GM10248 (cell line): Measurements from ENCODE around the gene ARHGEF1.
A peak's percentile ranks its signal among the peaks of the same experiment; 100 is the strongest.

Source experiments
- CTCF ChIA-PET: fragments of 300-600 bp; sonication (Branson Sonifier 250); formaldehyde crosslinking; extraction: SDS; loops from one replicate; lab custom pipeline; 2021; ENCODE audit warnings: antibody characterized with exemption; lab: Yijun Ruan, JAX
- POLR2A ChIA-PET: fragments of 350-650 bp; sonication (Branson Sonifier 250); formaldehyde crosslinking; extraction: SDS; loops from one replicate; lab custom pipeline; 2020; ENCODE audit warnings: antibody characterized with exemption; lab: Yijun Ruan, JAX
- DNase-seq: peaks from one replicate; pipeline ENCODE4 v3.0.0; 2012; ENCODE audit errors: extremely low spot score
- CTCF ChIP-seq: IDR thresholded peaks from 2 replicates; pipeline ENCODE4 v1.5.1; 2012; ENCODE audit warnings: mild to moderate bottlenecking, low read depth; ENCODE audit errors: extremely low read depth, missing control alignments, control extremely low read depth

Gene ARHGEF1

GRCh38 chr19:41926028-41926762 is 43.2 kb downstream of the ARHGEF1 start:
- ChIA-PET CTCF (no interaction called here), POLR2A (no interaction called here)
- DNase-seq = no peak
- TF ChIP-seq CTCF = no peak

GRCh38 chr19:41926763-41927496 is 43.9 kb downstream of the ARHGEF1 start:
- DNase-seq = no peak
- CTCF ChIA-PET = interaction anchor here (1.4 to 1.8 kb wide), 3 partner anchors 10 to 58 kb away, joined by 3 to 7 read pairs (median 4); no protein-coding TSS in a partner anchor
- POLR2A ChIA-PET = interaction anchor here (1.1 kb wide), 1 partner anchor 40 kb away, joined by 4 read pairs; no protein-coding TSS in a partner anchor
- TF ChIP-seq CTCF = no peak

DNA sequence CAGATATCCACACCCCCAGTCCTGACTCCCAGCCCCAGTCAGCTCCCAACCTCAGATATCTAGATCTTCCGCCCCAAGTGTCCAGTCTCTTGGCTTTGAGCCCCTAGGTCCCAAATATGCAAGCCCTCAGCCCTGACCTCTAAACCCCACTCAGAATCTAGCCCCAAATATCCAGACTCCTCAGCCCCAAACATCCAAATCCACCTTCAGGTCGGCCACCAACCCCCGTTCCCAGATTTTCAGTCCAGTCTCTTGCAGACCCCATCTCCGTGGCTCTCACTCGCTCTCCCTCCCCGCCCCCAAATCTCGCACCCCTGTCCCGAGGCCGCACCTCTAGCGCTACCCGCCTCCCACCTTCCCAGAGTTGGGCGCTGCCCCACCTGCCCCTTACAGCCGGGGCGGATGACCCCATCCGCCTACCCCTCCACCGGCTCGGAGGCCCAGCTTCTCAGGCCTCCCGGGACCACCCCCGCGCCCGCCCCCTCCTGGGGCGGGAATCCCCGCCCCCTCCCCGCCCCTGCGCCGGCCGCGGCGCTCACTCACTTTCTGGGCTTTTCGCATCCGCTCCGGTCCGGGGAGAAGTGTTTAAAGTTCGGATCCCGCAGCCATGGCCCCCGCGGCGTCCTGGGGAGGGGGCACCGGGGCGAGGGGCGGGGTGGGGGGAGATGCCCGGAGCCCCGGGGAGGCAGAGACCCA is 44.7 kb downstream of the ARHGEF1 start:
- CTCF ChIA-PET = interaction anchor here (0.6 to 3.1 kb wide), 5 partner anchors 10 to 59 kb away, joined by 3 to 16 read pairs (median 4); partner anchors contain the start of gene RABAC1
- TF ChIP-seq CTCF = no peak
- DNase-seq = no peak
- POLR2A ChIA-PET = interaction anchor here (1.1 kb wide), 1 partner anchor 41 kb away, joined by 4 read pairs; no protein-coding TSS in a partner anchor

DNA sequence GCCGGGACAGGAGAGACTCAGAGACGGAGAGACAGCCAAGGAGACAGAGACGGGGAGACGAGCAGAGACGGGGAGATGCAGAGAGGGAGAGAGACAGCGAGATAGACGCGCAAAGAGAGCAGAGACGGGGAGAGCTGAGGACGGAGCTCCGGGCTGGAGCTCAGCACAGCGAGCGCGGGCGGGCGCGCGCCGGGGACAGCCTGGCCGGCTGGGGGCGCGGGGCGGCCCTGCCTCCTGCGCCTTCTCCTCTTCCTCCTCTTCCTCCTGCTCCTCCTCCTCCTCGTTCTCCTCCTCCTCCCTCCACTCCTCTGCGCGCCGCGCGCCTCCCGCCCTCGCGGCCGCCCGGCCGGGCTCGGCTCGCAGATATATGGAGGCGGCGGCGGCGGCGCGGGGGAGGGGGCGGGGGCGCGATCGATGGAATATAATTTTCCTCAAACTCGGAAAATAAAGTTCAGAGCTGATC is 45.3 kb downstream of the ARHGEF1 start, which contains the start of gene ERFL:
TSS of gene ERFL (minus strand) at position 229 of the 463 bp plus-strand sequence. CDS start 15,530 bp downstream, outside the sequence.
- ChIA-PET CTCF (interaction anchor here (0.6 to 3.1 kb wide), 5 partner anchors 9 to 59 kb away, joined by 3 to 16 read pairs (median 4); partner anchors contain the start of gene RABAC1), POLR2A (interaction anchor here (1.1 kb wide), 1 partner anchor 41 kb away, joined by 4 read pairs; no protein-coding TSS in a partner anchor)
- peak; percentile 18 for TF ChIP-seq CTCF
- no peak for DNase-seq

DNA sequence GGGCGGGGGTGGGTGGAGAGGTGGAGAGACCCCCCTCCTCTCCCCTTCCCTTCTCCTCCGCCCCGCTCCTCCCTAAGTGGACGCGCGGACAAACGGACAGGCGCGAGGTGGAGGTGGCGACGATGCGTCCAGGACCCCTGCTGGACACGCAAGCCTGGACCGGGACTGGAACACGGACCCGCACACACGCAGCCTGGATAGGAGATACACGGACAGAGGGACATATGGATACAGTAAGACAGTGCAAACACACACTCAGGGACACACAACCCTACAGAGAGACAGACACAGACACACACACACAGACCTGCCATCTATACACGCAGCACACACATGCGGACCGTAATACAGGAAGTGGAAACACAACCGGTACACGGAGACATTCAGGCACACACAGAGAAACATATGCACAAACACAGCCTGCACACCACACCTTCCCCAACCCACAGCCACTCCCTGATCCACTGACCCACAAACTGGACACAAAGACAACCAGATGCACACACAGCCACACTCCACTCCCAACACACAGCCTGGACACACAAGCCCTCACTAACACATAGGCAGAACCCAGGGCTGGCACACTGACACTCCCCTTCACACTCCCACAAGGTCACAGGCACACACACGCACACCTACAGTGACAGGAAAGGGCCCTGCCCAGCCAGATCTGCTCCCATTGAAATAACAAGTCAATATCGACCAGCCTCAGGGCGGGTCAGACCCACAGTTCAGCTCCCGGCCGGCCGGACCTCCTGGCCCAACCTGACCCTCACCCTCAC is 46.0 kb downstream of the ARHGEF1 start:
- CTCF ChIA-PET = interaction anchor here (0.9 to 6.2 kb wide), 8 partner anchors 8 to 60 kb away, joined by 3 to 35 read pairs (median 4); partner anchors contain the start of gene RABAC1
- POLR2A ChIA-PET = no interaction called here
- no peak for TF ChIP-seq CTCF
- no peak for DNase-seq
